ENCODE measurements around the gene CTRB1. TPM values are rescaled to one million over a fixed set of nuclear protein-coding genes. Genes with fewer than 3 reads are reported as not detected.

The CTRB1 gene
- polyA plus RNA-seq, 2 of the 4 experiments (the other 2 are of a cell fraction), result not detected

DNA sequence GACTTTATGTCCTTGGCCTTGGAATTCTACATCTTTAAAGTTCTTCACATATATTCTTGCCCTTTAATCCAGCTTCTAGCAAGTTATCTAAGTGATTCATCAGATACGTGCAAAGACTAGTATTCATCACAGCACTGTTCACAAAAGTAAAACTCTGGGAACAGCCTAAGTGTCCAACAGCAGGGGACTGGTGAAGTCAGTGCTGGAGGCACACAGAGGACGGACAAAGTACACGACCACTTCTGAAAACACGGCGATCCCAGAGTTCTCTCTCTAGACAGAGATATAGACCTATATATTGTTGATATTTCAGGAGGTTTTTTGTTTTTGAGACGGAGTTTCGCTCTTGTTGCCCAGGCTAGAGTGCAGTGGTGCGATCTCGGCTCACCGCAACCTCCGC lies 12.8 kb downstream of the CTRB1 start (continued):
- no peak for TF ChIP-seq RFX5 (IDR thresholded peaks at IDR 0.05)
- TF ChIP-seq HES2 (IDR thresholded peaks at IDR 0.05), result no peak
- TF ChIP-seq HMGXB4 (CRISPR knock-in tag; IDR thresholded peaks at IDR 0.05; ENCODE audit: borderline replicate concordance), result no peak
- no peak for TF ChIP-seq USF2 (IDR thresholded peaks at IDR 0.05)

- CTCF ChIA-PET, result interaction anchor here (0.6 to 14.6 kb wide), 50 partner anchors 9 to 1425 kb away, joined by 3 to 171 read pairs (median 6); partner anchors contain the start of genes BCAR1, CTRB1 and CTRB2
- FAIRE-seq (no peak), ATAC-seq (no peak; a peak in 1 of 6 replicates), DNase-seq (ENCODE audit: low read depth in 1 of 2, low spot score in 1 of 2) (no peak)
- 65% methylated on average over 7 of the region's 7 CpGs for WGBS (ENCODE audit: missing lambda C conversion rate)
- peak overlapping the region; percentile 56 to 89; a peak in 3 of 6 replicates for H3K27ac ChIP-seq
- H3K4me2 ChIP-seq, result no peak overlapping the region
- POLR2A ChIA-PET, result interaction anchor here (1.5 kb wide), 1 partner anchor 12 kb away, joined by 4 read pairs; no protein-coding TSS in a partner anchor
- H3K9me3 ChIP-seq, result no peaks in the 10 kb centered on the region
- peaks cover 22% of the 10 kb centered on the region for H3K4me1 ChIP-seq
- H3K4me3 ChIP-seq, result no peak overlapping the region
- TF ChIP-seq HOXB5 (CRISPR knock-in tag; IDR thresholded peaks at IDR 0.05), result no peak
- TF ChIP-seq POLR2A (IDR thresholded peaks at IDR 0.05; ENCODE audit: low read length), result no peak
- no peak for TF ChIP-seq JUNB (IDR thresholded peaks at IDR 0.05)
- no peak for TF ChIP-seq HOXA7 (CRISPR knock-in tag; IDR thresholded peaks at IDR 0.05)
- no peak for TF ChIP-seq CBX2 (IDR thresholded peaks at IDR 0.05; ENCODE audit: borderline replicate concordance, low read depth)
- TF ChIP-seq ATOH8 (CRISPR knock-in tag; IDR thresholded peaks at IDR 0.05; ENCODE audit: low read depth), result no peak
- TF ChIP-seq ZSCAN20 (CRISPR knock-in tag; IDR thresholded peaks at IDR 0.05), result no peak
- TF ChIP-seq, protein P1, sequence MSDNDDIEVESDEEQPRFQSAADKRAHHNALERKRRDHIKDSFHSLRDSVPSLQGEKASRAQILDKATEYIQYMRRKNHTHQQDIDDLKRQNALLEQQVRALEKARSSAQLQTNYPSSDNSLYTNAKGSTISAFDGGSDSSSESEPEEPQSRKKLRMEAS (IDR thresholded peaks at IDR 0.05), result no peak
- no peak for TF ChIP-seq RAD21 (conservative IDR thresholded peaks at IDR 0.05 in 1 of 2, IDR thresholded peaks at IDR 0.05 in 1 of 2)
- no peak for TF ChIP-seq TFCP2L1 (CRISPR knock-in tag; IDR thresholded peaks at IDR 0.05)
- no peak for TF ChIP-seq RARB (CRISPR knock-in tag; IDR thresholded peaks at IDR 0.05)
These were observed 14.8 kb downstream of the CTRB1 start for GRCh38 chr16:75233611-75233938.

GRCh38 chr16:75234856-75235696 lies 16.3 kb downstream of the CTRB1 start:
- 89% methylated on average over 24 of the region's 48 CpGs for WGBS (ENCODE audit: missing lambda C conversion rate)
- no peak for FAIRE-seq
- CTCF ChIA-PET, result interaction anchor here (0.7 to 14.6 kb wide), 27 partner anchors 10 to 210 kb away, joined by 3 to 171 read pairs (median 21); partner anchors contain the start of genes BCAR1, CTRB1 and CTRB2
- peaks cover 37% of the 10 kb centered on the region for H3K4me1 ChIP-seq
- ATAC-seq, result no peak; a peak in 1 of 6 replicates
- no peak for DNase-seq (ENCODE audit: low read depth in 1 of 2, low spot score in 1 of 2)
- no peak overlapping the region for H3K4me2 ChIP-seq
- H3K4me3 ChIP-seq, result no peak overlapping the region
- POLR2A ChIA-PET, result interaction anchor here (1.0 to 1.5 kb wide), 3 partner anchors 10 to 16 kb away, joined by 4 read pairs; no protein-coding TSS in a partner anchor
- no peaks in the 10 kb centered on the region for H3K9me3 ChIP-seq
- peak overlapping the region in 1 of 2 experiments; percentile 89; a peak in 3 of 6 replicates for H3K27ac ChIP-seq
- TF ChIP-seq PBX3 (IDR thresholded peaks at IDR 0.05) (no peak), ATOH8 (CRISPR knock-in tag; IDR thresholded peaks at IDR 0.05; ENCODE audit: low read depth) (no peak), ZSCAN20 (CRISPR knock-in tag; IDR thresholded peaks at IDR 0.05) (no peak), HOXB13 (CRISPR knock-in tag; IDR thresholded peaks at IDR 0.05; ENCODE audit: low read depth) (no peak), HMGXB4 (CRISPR knock-in tag; IDR thresholded peaks at IDR 0.05; ENCODE audit: borderline replicate concordance) (no peak), EP300 (IDR thresholded peaks at IDR 0.05) (no peak), RCOR1 (IDR thresholded peaks at IDR 0.05; ENCODE audit: low read depth, low read length) (no peak), NFE2L2 (conservative IDR thresholded peaks at IDR 0.05; ENCODE audit: low read length) (no peak), GATA3 (IDR thresholded peaks at IDR 0.05; ENCODE audit: borderline replicate concordance) (no peak), MYC (IDR thresholded peaks at IDR 0.05; ENCODE audit: borderline replicate concordance, low read length) (no peak), ESRRA (IDR thresholded peaks at IDR 0.05; ENCODE audit: borderline replicate concordance, low read length) (no peak), USF2 (IDR thresholded peaks at IDR 0.05) (no peak)

Measured in A549 (cell line).